Measurements from ENCODE around the gene MICAL2. TPM values are rescaled to one million over a fixed set of nuclear protein-coding genes. Genes with fewer than 3 reads are reported as not detected.

Gene MICAL2
- polyA plus RNA-seq, 1 donor, result 18.7 TPM

DNA sequence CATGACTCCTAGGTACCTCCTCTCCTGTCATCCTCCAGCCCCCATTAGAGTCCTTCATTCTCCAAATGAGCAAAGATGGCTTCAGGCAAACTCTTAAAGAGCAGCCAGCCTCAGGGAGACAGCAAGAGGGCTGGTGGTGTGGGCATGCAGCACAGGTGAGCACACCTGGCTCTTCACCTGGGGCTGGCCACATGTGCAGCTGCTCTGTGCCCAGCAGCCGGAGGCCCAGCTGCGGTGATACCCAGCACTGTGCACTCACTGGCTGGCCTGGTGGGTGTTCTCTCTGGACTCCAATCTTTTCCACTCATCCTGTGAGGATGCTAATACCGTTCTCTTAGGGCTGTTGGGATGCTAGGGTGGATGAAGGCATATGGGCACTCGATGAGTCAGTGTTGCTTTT lies 160.9 kb downstream of the MICAL2 start:
- DNase-seq (ENCODE audit: low read depth), result no peak

GRCh38 chr11:12271826-12272366 lies 161.5 kb downstream of the MICAL2 start:
- no peak for DNase-seq (ENCODE audit: low read depth)

DNA sequence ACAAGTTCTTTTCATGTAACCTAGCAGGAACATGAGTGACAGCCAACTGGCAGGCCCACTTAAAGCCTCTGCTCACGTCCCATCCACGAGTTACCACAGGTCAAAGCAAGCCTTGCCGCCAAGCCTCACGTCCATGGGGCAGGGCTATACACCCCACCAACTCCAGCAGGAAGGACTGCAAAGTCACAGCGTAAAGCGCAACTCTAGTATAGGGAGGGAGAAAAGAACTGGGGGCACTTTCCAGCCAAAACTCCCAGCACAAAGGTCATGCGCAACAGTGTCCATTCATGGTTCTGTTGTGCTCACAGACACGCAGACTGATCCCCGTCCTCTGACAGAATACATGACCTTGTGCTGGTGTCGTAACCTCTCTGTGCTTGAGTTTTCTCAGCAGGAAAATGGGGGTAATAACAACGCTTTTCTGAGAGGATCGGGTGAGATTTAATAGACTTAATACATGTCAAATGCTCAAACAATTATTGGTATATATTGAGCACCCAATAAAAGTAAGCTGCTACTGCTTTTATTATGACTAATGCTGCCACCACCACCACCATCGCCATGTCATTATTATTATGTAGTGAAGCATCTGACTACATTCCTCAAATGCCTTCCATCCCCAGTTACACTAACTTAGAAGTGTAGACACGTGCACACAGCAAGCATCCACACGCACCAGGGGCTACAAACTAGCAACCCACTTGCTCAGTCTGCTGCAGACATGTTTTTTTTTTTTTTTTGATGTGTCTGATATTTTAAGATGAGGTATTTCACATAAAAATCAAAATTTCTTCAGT lies 162.6 kb downstream of the MICAL2 start:
- no peak for DNase-seq (ENCODE audit: low read depth)

GRCh38 chr11:12273618-12273995 lies 163.2 kb downstream of the MICAL2 start:
- no peak for DNase-seq (ENCODE audit: low read depth)

DNA sequence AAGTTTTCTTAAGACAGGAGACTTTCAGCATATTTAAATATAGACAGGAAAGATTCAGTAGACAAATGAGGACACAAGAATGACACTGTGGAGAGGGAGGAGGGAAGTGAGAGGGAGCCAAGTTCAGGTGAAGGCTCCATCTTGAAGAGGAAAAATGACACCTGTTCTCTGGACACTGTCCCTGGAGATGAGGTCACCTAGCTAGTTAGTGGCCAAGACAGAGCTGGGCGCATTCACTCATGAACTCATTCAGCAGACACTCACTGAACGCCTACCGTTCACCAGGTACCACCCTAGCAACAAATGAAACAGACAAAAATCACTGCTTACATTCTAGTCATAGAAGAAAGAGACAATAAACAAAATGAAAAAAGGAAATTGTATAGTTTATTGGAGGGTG lies 163.7 kb downstream of the MICAL2 start:
- DNase-seq (ENCODE audit: low read depth), result no peak

DNA sequence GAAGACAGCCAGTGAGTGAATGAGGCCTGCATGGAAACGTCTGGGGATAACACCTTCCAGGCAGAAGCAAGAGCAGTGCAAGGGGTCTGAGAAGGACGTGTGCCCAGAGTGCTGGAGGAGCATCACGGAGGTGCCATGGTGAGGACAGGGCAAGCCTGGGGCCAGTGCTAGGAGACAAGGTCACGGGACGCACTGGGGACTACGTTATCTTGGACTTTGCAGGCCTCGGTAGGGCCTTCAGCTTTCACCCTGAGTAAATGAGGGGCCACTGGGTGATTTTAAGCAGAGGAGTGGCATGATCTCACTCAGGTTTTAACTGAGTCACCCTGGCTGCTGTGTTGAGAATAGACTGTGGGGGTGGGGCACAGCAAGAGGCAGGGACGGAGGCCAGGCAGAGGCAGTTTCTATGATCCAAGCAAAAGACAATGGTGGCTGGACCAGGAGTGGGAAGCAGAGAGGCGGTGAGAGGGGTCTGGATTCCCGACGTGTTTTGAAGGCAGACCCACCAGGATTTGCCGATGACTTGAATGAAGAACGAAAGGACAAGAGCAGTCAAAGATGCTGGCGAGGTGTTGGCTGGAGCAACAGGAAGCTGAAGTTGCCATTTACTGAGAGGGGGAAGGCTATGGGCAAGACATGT lies 164.3 kb downstream of the MICAL2 start:
- DNase-seq (ENCODE audit: low read depth), result no peak

- DNase-seq (ENCODE audit: low read depth), result no peak
Measured at GRCh38 chr11:12275818-12276217, 165.4 kb downstream of the MICAL2 start.

DNA sequence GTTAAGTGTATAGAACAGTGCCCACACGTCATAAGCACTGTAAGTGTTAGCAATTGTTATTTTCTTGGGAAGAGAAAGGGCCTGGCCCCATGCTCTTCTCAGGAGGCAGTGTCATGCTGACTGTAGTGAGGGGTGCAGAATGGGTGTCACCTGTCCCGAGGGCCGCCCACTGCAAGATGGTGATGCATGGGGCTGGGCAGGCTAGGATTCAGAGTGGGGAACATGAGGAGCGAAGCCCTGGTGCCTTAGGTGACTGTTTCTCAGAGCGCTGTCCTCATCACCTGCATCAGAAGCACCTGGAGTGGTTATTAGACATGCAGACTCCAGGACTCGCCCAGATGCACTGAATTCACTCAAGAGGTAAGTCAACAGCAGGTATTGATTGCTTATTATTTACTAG lies 166.0 kb downstream of the MICAL2 start:
- no peak for DNase-seq (ENCODE audit: low read depth)

DNA sequence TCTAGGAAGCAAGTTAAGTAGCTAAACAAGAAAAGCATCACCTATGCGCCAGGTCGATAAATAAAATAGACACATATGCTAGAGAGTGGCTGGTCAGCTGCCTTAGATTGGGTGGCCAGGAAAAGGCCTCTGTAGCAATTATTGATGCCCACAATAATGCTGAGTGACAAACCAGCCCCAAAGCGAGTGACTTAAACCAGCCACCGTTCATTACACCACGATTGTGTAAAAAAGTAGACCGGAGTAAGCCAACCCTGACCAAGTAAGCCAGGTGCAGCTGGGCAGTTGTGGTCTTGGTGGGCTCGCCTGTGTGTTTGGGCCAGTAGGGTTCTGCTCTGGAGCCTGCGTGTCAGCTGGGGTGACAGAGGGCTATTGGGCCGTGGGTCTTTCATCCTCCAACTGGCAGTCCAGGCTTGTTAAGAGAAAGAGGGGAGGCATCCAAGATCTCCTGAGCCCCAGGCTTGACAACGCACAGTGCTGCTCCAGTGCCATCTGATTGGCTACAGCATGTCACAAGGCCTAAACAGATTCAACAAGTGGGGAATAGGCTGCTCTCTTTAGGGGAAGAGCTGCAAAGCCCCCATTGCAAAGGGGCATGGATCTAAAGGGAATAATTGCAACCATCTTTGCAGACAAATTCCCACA lies 166.6 kb downstream of the MICAL2 start:
- no peak for DNase-seq (ENCODE audit: low read depth)

DNA sequence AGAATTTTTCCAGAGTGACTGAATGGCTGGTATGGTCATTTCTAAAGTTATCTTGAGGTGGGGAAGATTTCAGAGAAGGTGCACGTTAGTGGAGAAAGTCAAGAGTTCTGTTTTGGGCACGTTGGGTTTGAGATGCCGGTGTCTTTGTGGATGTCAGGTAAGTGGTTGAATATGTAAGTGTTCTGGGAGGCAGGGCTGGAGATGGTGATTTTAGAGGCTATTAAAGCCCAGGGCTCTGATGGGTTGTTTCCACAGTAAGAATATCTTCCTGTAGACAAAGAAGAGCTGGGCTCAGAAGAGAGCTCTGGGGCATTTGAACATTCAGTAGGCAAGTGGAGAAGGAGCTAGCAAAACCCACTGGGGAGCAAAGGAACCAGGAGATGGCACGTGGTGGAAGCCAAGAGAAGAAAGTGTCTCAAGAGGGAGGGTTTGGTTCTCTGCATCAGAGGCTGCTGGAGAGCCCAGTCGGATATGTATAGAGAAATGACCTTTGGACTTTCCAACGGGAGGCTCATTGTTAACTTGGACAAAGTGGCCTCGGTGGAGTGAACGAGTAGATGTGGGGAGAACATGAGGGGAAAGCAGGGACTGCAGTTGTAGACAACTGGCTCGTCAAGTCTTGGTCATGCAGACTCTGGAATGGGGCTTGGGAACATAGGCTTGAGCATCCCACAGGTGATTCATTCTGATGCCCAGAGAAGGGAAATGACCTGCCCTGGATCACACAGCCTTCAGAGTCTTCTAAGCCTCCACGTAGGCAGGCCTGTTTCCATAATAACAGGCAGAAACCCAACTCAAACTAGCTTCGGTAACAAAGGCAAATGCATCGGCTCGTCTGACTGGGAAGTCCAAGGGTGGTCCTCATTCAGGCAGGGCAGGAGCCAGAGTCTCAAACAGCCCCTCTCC lies 168.6 kb downstream of the MICAL2 start:
- DNase-seq (ENCODE audit: low read depth), result no peak

DNA sequence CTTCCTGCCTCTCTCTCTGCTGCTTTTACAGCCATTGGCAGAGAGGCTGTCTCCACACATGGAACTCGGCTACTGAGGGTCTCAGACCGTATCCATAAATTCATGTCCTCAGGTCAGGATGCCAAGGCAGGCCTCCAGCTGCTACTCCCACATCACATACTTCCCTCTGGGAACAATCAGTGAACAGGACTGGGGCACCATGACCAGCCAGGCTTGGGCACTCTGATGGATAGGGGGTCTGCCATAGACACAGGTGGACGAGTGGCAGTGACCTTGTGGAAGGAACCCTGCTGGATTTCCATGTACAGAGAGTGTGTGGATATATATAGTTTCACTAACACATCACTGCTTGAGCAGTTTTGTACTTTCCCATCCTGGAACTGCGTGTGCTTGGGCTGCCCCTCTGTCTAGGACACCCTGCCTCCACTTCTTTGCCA lies 169.3 kb downstream of the MICAL2 start:
- DNase-seq (ENCODE audit: low read depth), result no peak

DNA sequence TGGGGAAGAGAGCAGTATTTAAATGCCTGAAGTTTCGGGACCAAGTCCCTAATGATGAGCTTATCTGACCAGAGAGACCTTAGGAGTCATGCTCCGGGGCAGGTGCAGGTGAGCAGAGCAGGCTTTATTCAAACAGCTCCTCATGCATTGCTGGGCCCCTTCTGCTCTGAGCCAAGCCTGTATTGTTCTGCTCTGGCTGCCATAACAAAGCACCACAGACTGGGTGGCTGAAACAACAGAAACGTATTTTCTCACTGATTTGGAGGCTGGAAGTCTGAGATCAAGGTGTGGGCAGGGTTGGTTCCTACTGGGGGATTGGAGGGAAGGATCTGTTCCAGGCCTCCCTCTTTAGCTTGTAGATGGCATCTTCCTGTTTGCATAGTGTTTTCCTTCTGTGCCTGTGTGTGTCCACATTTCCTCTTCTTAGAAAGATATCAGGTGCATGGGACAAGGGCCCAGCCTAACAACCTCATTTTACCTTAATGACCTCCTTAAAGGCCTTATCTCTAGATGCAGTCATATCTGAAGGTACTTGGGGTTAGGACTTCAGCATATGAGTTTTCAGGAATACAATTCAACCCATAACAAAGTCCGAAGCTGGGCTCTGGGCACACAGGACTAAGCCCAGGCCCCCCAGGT lies 169.9 kb downstream of the MICAL2 start:
- no peak for DNase-seq (ENCODE audit: low read depth)

DNA sequence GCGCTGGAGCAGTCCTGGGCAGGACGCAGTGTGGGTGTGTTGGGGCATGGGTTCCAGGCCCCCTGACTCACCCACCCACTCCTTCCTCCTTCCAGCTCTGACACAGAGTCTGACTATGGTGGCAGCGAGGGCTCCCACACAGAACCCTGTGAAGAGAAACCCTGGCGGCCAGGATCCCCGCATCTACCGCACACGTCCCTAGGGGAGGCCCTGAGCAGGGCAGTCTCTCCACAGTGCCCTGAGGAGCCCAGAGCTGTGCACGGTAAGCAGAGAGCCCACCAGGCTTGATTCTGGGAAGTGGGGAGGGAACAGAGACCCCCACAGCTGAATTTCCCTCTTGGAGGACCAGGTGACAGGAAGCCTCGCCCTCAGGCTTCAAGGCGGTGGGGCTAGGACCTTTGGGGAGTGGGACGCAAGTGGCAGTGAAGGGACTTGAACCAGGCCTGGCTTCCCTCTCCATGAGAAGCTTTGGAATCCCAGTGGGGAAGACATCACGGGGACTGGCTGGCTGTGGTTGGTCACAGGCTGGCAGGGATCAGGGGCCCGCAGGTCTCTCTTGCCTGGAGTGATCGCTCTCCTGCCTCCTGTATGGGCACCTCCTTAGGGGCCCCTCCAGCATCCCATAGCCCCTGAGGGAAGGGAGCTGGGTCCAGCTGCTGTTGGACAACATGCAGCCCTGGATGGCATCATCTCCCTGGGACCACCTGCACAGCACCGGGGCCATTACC lies 170.6 kb downstream of the MICAL2 start:
- DNase-seq (ENCODE audit: low read depth), result no peak

DNA sequence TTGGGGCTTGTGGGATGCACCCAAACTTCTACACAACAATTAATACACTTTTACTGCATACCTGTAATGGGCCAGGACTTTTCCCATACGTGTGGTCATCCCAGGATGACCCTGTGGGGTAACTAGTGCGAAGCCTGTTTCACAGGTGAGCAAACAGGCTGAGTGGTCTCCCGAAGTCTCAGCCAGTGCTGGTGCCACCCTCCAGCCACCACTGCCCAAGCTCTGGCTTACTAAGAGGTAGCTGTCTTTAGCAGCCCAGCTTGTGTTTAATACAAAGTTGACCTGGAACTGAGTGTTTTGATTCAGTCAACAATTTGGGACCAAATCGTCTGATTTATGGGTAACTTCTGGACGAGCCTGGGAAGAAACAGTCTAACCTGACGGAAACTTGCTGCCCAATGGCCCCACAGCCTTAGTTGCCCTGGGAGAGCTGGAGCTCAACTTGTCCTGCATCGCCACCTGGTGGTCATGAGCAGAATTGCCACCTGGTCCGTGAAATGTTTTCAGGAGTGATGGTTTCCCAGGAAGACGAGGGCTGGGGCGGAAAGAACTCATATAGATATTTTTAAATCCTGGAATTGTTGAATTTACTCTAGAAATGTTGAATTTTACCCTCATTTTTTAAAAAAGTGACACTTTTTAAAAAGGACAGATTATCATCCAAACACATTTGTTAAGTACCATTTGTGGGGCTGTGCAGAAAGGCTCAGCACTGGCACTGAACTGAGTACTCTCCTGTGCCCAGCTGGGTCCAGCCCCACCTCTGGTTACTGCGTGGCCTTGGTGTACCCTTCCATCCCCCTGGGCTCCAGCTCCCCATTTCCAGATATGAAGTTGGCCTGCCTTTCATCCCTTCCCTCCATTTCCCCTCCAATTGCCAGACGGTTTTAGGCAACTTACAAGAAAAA lies 171.4 kb downstream of the MICAL2 start:
- DNase-seq (ENCODE audit: low read depth), result peak; percentile 51

DNA sequence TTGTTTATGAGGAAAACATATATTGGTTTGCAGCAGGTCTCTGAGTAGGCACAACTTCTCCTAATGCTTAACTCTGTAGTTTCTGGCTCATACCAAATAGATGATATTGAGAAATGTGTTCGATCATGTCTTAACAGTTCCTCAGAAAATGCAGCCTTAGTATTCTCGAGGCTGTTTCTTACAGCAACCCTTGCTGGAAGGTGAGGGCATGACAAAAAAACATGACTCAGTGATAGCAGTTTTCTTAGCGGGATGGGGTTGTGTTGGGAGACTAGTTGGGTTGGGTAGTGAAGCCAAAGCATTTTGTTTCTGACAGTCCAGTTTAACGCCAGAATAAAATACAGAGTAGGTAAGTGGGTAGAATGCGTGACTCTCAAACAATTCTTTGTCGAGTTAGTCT lies 172.3 kb downstream of the MICAL2 start:
- no peak for DNase-seq (ENCODE audit: low read depth)

DNA sequence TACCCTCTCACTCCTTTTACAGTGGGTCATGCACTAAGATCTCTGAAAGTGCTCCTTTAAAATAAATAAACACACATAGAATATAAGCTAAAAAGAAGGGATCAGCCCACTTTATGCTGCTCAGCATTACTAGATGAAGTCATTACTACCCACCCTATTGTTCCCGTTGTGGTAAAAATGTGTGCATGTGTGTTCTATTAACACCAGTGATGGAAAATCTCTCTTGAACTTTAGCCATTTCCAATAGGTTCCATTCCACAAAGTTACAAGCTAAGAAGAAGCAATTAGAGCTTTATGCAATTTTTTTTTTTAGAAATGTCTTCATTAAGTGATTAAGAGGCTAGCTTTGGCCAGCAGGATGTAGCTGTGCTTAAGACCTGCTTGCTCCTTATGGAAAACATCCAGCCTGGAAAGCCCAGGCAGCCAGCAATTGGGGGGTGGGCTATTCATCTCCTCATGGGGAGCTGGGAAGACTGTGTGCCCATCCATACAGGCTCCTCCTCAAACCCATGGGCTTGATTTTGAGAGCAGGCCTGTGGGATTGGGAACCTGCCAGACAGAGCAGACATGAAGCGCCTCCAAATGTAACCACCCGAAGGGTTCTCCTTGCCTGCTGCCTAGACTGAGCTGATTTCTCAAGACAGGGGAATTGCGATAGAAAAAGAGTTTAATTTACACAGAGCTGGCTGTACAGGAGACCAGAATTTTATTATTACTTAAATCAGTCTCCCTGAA lies 174.1 kb downstream of the MICAL2 start:
- no peak for DNase-seq (ENCODE audit: low read depth)

DNA sequence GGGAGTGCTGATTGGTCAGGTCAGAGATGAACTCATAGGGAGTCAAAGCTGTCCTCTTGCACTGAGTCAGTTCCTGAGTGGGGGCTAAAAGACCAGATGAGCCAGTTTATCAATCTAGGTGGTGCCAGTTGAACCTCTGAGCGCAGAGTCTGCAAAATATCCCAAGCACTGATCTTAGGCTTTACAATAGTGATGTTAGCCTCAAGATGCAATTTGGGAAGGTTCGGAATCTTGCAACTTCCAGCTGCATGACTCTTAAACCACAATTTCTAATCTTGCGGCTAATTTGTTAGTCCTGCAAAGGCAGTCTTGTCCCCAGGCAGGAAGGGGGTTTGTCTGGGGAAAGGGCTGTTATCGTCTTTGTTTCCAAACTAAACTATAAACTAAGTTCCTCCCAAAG lies 174.7 kb downstream of the MICAL2 start:
- DNase-seq (ENCODE audit: low read depth), result no peak

DNA sequence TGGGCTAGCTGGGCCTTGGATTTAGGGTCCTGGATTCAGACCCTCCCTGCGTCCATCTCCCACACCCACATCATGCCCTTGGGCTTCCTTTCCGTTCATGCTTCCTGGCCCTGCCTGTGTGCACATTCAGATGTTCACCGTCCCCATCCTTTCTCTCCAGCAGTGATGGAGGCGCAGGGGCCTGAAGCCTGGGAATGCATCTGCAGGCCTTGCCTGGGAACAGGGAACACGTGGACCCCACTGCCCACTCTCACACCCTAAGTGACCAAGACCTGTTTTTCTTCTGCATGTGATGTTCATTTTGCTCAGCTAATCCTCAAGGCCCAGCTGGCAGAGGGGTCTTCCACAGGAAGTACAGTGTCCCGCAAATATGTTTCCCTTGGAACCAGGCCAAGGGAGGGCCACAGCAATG lies 175.4 kb downstream of the MICAL2 start:
- DNase-seq (ENCODE audit: low read depth), result no peak

DNA sequence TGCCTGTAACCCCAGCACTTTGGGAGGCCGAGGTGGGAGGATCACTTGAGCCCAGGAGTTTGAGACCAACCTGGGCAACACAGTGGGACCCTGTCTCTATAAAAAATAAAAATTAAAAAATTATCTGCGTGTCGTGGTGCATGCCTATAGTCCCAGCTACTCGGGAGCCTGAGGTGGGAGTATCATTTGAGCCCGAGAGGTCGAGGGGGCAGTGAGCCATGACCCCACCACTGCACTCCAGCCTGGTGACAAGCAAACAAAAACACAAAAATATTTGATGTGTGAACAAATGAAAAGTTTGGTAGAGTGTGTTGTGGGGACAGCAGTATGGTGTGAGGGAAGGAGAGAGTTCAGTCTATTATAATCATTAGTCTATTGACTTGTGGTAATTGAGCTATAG lies 176.2 kb downstream of the MICAL2 start:
- no peak for DNase-seq (ENCODE audit: low read depth)
